Esophagus muscularis mucosa (tissue), 4 donors: Measurements from ENCODE around the gene MAP3K3.

ENCODE experiments used
- EP300 ChIP-seq: sonication (generic); formaldehyde crosslinking; IDR thresholded peaks from one replicate; pipeline ENCODE4 v1.6.1; 2017; ENCODE audit warnings: antibody characterized with exemption
- POLR2A ChIP-seq: fragments of 450-650 bp; IDR thresholded peaks from one replicate; pipeline ENCODE4 v1.6.1; 2017; ENCODE audit warnings: antibody characterized with exemption, moderate library complexity, mild to moderate bottlenecking, low read depth
- POLR2AphosphoS5 ChIP-seq, 2 donors: sonication (generic); formaldehyde crosslinking; IDR thresholded peaks; one replicate each; pipeline ENCODE4 v1.6.1; 2017; ENCODE audit warnings: antibody characterized with exemption in 2 of 2
- TF ChIP-seq, protein P1 (sequence below), 3 experiments: fragments of 200-600 bp in 2 of 3; fragments of 450-650 bp in 1 of 3; sonication (generic) in 2 of 3; IDR thresholded peaks; one replicate each; pipeline ENCODE4 v1.5.1; 2017 to 2019; ENCODE audit warnings: antibody characterized with exemption in 3 of 3, mild to moderate bottlenecking in 2 of 3, moderate library complexity in 1 of 3

DNA sequence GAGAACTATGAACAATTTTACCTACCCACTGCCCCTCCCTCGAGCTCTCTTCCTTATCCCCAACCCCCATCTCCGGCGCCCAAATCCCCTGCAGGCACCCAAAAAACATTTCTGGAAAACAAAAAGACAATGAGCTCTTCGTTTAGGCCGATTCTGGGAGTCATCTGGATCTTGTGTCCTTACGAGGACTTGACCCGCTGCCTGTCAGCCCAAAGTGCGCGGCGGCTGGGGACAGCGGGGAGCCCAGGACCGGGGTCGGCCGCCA is 118.9 kb downstream of the MAP3K3 start:
- TF ChIP-seq, protein P1, sequence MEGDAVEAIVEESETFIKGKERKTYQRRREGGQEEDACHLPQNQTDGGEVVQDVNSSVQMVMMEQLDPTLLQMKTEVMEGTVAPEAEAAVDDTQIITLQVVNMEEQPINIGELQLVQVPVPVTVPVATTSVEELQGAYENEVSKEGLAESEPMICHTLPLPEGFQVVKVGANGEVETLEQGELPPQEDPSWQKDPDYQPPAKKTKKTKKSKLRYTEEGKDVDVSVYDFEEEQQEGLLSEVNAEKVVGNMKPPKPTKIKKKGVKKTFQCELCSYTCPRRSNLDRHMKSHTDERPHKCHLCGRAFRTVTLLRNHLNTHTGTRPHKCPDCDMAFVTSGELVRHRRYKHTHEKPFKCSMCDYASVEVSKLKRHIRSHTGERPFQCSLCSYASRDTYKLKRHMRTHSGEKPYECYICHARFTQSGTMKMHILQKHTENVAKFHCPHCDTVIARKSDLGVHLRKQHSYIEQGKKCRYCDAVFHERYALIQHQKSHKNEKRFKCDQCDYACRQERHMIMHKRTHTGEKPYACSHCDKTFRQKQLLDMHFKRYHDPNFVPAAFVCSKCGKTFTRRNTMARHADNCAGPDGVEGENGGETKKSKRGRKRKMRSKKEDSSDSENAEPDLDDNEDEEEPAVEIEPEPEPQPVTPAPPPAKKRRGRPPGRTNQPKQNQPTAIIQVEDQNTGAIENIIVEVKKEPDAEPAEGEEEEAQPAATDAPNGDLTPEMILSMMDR (IDR thresholded peaks at IDR 0.05) = no peak
- TF ChIP-seq POLR2A = no peak
- no peak for TF ChIP-seq POLR2AphosphoS5 (IDR thresholded peaks at IDR 0.05)
- no peak for TF ChIP-seq EP300
